HG02571 (cell line): ENCODE results near the gene DLG1.

Experiments
- ATAC-seq: cut with Tn5 transposase; IDR thresholded peaks from one replicate; pipeline ENCODE4 v1.9.1; 2021; ENCODE audit warnings: mild to moderate bottlenecking, moderate library complexity; ENCODE audit not compliant: unreplicated experiment

The DLG1 gene

GRCh38 chr3:197320582-197320981, 22.2 kb upstream of the DLG1 start:
- no peak for ATAC-seq

- no peak for ATAC-seq
These were observed 19.0 kb upstream of the DLG1 start for GRCh38 chr3:197317250-197317963.

GRCh38 chr3:197312431-197312830, 14.0 kb upstream of the DLG1 start:
- ATAC-seq: no peak

GRCh38 chr3:197311591-197311990, 13.2 kb upstream of the DLG1 start:
- ATAC-seq: no peak

- ATAC-seq: no peak
These were observed 11.3 kb upstream of the DLG1 start for GRCh38 chr3:197309528-197310361.

GRCh38 chr3:197308591-197308990, 10.2 kb upstream of the DLG1 start:
- ATAC-seq: no peak

GRCh38 chr3:197306374-197307086, 8.1 kb upstream of the DLG1 start:
- ATAC-seq: no peak

GRCh38 chr3:197305854-197306253, 7.4 kb upstream of the DLG1 start:
- ATAC-seq: peak; percentile 87

GRCh38 chr3:197303452-197303851, 5.0 kb upstream of the DLG1 start:
- ATAC-seq: no peak

GRCh38 chr3:197302696-197303341, 4.4 kb upstream of the DLG1 start:
- ATAC-seq: no peak

- no peak for ATAC-seq
These were observed 3.6 kb upstream of the DLG1 start for GRCh38 chr3:197302033-197302432.

- no peak for ATAC-seq
These were observed 1.9 kb upstream of the DLG1 start for GRCh38 chr3:197300361-197300760.

- ATAC-seq: no peak
These were observed 788 bp upstream of the DLG1 start for GRCh38 chr3:197298945-197299854.

- peak; percentile 60 for ATAC-seq
These were observed 704 bp downstream of the DLG1 start for GRCh38 chr3:197297476-197298340.

GRCh38 chr3:197297002-197297401, 1.4 kb downstream of the DLG1 start:
- no peak for ATAC-seq

GRCh38 chr3:197296545-197296944, 1.9 kb downstream of the DLG1 start:
- no peak for ATAC-seq

- ATAC-seq: no peak
These were observed 2.5 kb downstream of the DLG1 start for GRCh38 chr3:197295871-197296270.

- ATAC-seq: no peak
These were observed 4.7 kb downstream of the DLG1 start for GRCh38 chr3:197293605-197294237.

- no peak for ATAC-seq
These were observed 5.8 kb downstream of the DLG1 start for GRCh38 chr3:197292648-197293047.
